EH (cell line): ENCODE measurements around the gene NELFE.
"Not testable (repeated sequence)": the region's sequence is repeated elsewhere in the genome, so short reads cannot be mapped to it uniquely, and the experiment has no call there.

Experiments
- DNase-seq: peaks from one replicate; pipeline ENCODE4 v3.0.0-alpha.2; 2015; ENCODE audit warnings: low read depth

The NELFE gene

GRCh38 chr6:31918069-31918720, 40.6 kb downstream of the NELFE start:
- peak; percentile 17 for DNase-seq

- DNase-seq = no peak
Observed at GRCh38 chr6:31915756-31916155, 43.0 kb downstream of the NELFE start.

GRCh38 chr6:31915351-31915750, 43.4 kb downstream of the NELFE start:
- DNase-seq = no peak

- peak; percentile 24 for DNase-seq
Observed at GRCh38 chr6:31911826-31912585, 46.8 kb downstream of the NELFE start.

- DNase-seq = not testable (repeated sequence)
Observed at GRCh38 chr6:31909298-31909697, 49.5 kb downstream of the NELFE start.

GRCh38 chr6:31908791-31909190, 50.0 kb downstream of the NELFE start:
- DNase-seq = peak; percentile 46

- not testable (repeated sequence) for DNase-seq
Observed at GRCh38 chr6:31908255-31908654, 50.5 kb downstream of the NELFE start.

GRCh38 chr6:31907158-31907813, 51.5 kb downstream of the NELFE start:
- DNase-seq = peak; percentile 61

- not testable (repeated sequence) for DNase-seq
Observed at GRCh38 chr6:31906727-31907126, 52.0 kb downstream of the NELFE start.

- no peak for DNase-seq
Observed at GRCh38 chr6:31906122-31906521, 52.6 kb downstream of the NELFE start.

- no peak for DNase-seq
Observed at GRCh38 chr6:31905041-31905440, 53.7 kb downstream of the NELFE start.

- no peak for DNase-seq
Observed at GRCh38 chr6:31903957-31904356, 54.8 kb downstream of the NELFE start.
